RKO (cell line): ENCODE results near the gene LCN10.

Experiments used
- DNase-seq: peaks from one replicate; pipeline ENCODE4 v3.0.0-alpha.2; 2016; ENCODE audit warnings: low spot score

LCN10 gene

DNA sequence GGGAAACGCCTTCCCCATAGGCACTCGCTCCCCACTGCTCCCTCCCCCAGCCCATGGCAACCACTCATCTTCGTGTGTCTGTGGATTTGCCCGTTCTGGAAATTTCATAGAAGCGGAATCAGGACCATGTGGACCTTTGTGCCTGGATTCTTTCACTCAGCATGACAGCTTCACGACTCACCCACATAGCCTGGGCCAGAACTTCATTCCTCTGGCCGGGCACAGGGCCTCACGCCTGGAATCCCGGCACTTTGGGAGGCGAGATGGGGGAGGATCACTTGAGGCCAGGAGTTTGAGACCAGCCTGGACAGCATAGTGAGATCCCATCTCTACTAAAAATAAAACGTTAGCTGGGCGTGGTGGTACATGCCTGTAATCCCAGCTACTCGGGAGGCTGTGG lies 42.4 kb downstream of the LCN10 start:
- peak; percentile 69 for DNase-seq

DNA sequence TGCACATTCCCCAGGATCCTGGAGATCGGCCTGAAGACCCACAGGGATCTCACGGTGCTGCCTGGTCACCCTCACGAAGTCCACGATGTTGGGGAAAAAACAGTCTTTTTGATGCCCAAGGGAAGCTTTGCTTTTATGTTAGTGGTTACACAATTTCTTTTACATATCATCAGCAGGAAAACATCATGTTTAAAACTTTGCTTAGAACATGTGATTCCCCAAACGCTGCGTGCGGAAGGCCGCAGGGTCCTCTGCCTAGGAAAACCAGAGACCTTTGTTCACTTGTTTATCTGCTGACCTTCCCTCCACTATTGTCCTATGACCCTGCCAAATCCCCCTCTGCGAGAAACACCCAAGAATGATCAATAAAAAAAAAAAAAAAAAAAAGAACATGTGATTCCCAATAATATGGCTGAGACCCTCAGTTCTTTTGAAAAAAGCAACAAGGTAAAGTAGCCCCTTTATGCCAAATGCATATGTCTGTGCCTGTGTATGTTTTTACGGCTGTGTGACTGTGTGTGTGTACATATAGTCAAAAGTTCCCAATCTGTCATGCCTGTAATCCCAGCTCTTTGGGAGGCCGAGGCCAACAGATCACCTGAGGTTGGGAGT lies 44.0 kb downstream of the LCN10 start:
- DNase-seq = no peak

DNA sequence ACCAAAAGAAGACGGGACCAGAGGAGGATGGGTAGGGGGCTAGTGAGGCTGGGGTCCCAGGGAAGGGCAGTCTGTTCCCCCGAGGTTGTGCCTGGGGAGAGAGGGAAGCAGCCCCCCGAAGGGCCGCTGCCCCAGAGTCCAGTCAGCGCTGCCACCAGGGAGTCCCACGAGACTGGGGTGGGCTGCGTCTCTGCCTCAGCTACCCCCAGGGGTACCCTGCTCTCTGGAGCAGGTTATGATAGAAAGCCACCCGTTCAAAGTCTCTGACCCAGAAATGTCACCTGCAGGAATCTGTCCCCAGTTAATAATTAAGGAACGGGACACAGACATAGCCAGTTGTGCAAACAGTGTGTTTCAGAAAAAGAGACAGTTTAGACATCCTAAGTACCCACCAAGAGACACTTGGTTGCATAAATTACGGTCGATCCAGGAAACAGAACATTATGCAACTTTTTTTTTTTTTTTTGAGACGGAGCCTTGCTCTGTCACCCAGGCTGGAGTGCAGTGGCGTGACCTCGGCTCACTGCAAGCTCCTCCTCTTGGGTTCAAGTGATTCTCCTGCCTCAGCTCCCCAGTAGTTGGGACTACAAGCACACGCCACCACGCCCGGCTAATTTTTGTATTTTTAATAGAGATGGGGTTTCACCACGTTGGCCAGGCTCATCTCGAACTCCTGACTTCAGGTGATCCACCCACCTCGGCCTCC lies 44.8 kb downstream of the LCN10 start:
- DNase-seq = no peak

DNA sequence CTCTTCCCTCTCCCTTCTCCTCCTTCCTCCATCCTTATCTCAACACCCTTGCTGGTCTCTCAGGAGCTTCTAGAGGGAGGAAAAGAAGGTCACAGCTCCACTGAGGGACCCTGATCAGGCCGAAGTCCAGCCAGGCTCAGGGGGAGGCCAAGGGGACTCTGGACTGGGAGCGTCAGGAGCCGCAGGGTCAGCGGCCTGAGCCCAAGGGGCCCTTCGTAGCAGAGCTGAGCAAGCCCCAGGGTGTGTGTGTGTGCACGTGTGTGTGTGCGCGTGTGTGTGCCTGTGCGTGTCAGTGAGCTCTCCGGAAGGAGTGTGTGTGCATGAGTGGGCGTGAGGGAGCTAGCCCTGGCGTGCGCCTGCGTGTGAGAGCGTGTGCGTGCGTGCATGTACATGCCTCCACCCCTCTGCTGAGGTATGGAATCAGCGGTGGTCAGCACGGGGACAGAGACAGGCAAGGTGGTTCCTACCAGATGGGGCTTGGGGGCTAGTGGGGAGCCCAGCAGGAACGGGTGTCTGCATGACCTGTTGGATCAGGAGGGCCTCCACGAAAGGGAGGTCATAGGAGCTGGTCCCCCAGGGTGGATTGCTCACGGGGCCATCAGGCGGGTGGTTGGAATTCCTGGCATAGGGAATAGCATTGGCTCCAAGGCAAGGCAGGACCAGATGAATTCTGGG lies 45.5 kb downstream of the LCN10 start:
- DNase-seq = no peak

DNA sequence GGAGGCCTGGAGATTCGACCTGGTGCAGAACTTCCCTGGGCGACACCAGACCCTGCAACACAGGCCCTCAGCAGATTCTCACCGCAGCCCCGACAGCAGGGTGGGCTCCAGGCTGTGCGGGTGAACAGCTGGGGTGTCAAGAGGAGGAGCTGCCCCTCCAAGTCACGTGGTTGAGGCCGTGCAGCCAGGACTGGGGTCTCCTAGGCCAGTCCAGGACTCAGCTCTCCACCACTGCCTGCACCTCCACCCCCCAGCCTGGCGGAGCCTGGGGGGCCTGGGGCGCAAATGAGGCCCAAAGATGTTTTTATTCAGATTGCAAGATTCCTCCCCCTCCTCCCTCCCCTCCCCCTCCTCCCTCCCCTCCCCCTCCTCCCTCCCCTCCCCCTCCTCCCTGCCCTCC lies 46.2 kb downstream of the LCN10 start:
- DNase-seq = no peak

DNA sequence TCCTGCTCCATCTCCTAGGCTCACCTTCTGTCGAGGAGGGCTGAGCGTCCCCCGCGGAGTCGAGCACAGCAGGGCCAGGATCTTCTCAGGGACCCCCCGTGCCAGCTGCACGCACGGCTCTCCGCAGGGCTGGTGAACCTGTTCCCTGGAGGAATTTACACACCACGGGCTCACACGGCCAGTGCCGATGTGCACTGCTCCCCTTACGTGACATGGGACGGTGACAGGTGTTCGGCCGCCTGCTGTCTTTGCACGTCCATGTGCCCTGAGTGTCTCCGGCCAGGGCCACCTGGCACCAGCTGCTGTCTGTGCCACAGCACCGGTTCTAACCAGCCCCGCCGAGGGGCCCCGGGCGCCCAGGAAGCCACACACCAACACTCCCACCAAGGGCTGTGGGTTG lies 46.8 kb downstream of the LCN10 start:
- no peak for DNase-seq

DNA sequence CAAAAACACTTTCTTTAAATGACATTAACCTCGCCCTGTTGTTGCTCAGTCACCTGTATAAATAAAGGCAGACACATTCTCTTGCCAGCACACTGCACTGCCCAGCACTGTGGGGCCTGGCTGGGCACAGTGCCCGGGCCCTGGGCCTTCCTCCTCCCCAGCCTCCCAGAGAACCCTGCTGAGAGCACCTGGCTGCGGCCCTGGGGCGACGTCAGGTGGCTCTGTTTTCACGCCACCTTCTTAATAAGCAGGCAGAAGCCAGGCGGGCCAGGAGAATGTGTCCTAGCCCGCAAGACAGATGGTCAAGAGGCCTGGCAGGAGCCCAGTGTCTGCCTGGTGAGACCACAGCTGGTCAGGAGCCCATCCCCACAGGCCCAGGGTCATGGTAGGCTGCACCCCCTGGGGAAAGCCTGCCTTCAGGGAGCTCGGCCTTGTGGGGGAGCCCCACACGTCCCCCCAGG lies 47.3 kb downstream of the LCN10 start:
- no peak for DNase-seq

DNA sequence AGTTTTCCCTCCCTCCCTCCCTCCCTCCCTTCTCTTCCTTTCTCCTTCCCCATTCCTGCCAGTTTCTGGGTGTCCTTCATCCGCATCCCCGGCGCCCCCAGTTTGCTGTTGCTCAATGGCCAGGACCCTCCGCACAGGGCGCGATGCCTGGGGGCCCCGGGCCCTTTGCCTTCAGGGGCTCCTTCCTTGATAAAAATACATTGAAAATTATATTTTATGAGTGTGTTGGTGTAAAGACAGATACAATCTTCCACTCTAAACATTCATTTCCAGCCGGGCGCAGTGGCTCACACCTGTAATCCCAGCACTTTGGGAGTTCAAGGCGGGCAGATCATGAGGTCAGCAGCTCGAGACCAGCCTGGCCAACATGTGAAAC lies 47.9 kb downstream of the LCN10 start:
- no peak for DNase-seq

DNA sequence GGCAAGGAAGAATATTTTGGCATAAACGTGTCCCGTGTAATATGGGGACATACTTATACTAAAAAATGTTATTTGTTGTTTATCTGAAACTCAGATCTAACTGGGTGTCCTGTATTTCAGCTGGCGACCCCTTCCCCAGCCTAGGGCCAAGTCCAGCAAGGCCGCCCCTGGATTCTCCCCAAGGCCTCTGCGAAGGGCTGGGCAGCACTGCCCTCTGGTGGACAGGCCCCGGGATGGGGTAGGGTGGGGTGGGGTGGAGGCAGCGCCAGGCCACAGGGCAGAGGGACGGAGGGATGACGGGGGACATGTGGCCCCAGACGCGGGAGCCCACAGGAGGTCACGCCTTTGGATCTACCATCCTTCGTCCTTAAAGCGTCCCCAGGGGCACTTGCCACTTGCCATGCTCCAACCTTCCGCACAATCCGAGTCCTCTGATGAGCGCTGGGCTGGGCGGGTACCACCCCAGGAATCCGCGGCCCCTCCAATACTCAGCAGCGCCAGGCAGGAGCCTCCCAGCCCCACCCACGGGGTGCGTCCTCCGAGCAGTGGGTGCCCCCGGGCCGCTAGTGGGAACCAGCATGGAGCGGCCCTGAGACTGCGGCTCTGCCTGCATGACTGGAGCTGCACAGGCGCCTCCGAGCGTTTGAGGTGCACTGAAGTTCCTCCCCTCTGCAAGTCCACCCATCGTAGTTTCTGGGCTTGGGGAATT lies 48.4 kb downstream of the LCN10 start:
- DNase-seq = peak; percentile 69

DNA sequence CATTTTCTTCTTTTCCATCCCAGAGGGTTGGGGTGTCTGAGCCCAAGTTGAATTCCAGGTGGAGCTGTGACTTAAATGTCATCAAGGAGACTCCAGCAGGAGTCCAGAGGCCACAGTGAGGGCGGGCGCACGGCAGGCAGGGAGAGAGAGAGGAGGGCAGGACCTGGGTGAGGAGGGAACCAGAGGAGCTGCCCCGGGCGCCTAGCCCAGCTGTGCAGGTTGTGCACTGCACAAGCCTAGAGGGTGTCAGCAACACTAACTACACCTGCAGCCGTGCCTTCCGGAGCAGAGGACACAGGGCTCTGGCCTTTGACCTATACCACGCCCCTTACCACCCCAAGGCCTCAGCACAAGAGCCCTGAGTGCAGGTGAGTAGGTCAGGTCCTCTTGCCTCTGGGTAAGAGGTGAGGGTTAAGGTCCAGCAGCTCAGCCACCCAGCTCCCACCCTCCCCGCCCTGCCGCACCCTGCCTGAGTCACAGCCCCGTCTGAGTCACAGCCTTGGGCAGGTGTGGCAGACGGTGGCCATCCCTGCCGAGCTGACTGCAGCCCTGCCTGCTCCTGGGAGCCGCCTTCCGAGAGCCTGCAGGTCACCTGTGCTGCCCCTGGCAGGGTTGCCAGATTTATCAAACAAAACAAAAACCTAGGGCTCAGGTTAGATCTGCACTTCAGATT lies 49.1 kb downstream of the LCN10 start:
- DNase-seq = peak; percentile 74

DNA sequence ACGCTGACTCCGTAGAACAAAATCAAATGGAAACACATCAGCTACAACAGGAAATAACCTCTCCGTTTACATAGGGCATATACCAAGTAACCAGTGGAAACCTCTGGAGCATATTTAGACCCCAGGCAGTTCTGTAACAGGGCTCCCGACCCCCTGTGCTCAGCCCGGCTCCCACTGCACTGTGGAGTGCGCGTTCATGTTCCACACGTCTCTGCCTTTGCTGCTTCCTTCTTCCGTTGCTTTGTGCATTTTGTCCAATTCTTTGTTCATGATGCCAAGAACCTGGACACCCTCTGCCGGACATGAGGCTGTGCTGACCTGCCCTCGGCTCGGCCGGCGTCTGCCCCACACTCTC lies 49.6 kb downstream of the LCN10 start:
- DNase-seq = no peak

DNA sequence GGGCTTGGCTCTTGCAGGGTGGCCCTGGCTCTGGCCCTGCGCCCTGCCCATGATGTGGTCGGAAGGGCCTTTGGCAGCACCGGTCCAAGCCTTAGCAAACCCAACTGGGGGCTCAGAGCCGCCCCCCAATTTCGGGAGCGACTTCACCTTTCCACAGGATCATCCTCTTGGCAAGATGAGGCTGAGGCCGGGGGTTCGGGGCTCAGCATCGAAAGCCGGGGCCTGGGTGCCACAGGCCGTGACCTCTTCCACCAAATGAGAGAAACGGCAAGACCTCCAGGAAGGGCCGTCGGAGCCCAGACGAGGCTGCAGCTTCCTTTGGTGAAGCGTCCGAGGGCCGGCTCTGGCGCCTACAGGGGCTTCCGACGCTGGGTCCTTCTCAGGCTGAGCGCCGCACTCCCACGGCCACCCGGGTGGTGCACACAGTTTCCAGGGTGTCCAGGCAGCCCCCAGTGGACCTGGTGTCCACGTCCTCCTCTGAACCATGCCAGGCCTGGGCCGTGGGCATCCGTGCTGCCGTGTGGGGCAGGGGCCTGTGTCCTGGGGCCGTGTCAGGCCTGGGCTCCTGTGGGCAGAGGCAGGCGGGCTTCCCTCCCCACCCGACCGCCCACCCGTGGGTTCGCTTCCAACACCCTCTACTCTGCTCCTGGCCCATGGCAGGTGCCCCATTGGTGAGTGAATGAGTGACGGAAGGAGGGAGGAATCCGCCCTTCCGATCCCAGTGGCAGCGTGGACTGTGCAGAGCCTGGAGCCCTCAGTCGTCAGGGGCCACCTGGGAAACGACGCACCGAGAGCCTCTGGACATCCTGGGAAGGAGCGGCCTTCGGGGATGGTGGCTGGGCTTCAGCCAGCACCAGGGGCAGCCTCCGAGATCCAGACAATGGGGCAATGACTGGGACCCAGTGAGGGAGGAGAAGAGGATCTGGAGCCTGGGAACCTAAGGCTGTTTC lies 50.3 kb downstream of the LCN10 start:
- DNase-seq = no peak

DNA sequence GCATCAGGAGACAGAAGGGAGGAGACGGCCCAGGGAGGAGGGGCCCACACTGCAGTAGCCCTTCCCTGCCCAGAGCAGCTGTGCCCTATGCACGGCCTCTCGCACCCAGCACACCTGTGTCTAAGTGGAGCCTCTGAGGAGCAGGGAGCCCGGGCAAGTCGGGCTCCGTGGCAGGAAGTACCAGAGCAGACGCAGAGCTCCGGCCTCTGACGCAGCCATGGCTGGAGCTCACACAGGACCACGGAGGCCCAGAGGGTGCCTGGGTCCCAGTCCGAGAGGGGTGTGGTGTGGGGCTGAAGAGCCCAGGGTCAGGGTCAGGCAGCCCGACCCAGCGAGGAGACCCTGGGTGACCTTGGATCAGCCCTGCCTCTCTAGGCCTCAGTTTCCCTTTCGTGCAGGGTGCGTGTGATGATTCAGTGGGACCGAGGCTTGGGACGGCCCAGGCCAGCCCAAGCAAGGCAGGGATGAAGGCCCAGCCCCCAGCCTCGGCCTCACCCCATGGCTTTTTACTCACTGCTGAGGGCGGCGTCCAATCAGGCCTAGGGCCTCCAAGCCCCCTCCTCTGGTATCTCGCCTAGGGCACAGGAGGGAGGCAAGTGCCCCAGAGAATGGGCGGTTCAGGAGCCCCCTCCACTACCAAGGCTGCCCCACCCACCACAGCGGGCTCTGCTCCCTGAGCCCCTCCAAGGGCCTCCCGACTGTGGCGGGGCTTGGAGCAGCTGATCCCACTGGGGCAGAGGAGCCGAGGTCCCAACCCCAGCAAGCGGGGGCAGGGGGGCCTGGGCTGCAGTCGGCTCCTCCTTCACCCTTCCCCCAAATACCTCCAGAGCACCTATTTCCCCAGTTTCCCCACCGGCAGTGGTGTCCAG lies 51.2 kb downstream of the LCN10 start:
- DNase-seq = no peak

DNA sequence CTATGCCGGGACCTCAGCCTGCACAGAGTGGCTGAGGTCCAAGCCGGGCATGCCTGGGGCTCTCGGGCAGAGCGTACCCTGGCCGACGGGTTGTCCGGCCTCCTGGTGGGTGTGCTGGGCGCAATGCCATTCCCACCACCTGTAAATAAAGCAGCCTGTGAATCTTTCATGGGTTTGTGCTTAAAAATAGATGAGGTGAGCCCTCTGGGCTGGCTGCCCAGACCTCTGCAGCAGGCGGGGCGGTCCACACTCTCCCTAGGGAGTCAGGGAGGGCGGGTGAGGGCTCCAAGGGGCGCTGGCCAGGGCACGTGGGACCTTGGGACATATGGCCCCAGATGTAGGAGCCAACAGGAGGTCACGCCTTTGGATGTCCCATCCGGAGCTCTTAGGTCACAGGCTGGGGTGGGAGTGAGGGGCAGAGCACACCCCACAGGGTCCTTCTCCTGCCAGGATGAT lies 51.9 kb downstream of the LCN10 start:
- DNase-seq = no peak

DNA sequence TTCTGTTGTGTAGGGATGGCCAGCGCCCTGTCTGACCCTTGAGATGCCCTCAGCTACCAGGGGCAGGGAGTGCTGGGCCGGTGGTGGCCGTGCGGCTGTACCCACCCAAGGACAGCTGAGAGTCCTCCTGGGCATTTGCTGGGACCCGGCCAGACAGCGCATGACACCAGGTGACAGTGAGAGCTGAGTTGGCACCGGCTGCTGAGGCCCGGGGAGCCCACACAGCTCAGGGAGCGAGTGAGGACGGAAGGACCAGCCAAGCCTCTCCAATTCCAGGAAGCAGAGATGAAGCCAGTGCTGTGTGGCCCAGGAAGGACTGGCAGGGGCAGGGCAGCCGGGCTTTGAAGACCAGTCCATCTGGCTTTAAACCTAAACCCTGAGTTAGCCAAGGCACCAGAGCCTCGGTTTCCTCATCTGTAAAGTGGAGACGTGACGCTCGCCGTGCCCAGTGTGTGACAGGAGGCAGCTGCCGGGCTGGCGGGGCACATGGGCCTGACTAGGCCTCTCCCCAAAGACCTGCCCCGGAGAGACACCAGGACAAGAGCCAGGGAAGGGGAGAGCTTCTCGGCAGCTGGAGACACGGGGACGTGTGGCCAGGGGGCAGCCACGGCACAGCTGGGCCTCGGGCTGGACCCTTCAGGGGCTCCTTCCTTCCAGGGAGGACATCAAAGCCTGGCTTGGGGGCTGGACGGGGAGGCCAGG lies 52.5 kb downstream of the LCN10 start:
- no peak for DNase-seq

DNA sequence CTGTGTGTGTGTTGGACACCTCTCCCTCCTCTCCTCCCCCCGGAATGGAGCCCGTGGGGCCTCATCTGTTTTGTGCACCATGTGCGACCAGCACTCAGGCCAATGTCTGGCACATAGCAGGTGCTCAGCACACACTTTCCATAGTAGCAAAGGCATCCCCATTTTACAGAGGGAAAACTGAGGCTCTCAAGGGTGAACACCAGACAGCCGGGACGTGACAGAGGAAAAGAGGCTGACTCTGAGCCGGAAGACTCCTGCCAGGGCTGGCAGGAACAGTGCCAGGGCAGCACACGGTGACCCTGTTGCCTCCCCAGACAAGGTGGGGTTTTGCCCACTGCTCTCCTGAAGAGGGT lies 53.7 kb downstream of the LCN10 start:
- no peak for DNase-seq

DNA sequence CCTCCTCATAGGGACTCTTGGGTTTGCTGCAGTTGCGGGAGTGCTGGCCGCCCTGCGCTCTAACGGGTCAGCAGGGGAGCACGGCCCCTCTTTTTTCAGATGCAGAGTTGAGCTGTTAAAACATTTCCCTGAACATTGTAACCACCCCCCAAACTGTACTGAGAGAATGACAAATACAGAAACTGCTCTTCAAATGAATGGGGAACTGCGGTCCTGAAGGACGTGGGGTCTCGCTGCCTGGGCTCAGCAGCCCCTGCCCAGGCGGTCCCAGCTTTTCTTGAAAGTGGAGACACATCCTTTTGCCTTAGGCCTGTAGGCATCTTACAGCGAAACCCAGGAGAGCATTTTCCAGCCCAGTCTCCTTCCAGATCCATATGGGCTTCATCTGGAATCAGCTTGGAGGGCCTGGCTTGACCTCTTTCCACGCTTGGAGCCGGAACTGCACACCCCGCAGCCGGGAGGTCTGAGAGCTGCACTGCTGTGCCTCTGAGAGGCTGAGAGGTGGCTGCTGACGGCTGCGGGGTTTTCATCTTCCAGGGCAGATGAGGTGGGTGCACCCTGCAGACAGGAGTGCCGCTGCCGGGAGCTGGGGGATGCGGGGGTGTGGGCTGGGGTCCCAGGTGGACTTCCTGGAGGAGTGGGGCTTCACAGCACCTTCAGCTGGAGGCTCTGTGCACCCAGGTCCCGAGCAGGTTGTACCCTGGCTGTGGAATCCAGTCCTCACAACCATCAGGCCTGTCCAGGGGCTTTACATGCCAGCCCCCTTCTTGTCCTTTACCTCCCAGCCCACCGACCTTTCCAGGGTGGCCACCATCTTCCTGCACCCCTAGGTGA lies 54.2 kb downstream of the LCN10 start:
- no peak for DNase-seq
